ENCODE results near the gene TCERG1.

The TCERG1 gene

DNA sequence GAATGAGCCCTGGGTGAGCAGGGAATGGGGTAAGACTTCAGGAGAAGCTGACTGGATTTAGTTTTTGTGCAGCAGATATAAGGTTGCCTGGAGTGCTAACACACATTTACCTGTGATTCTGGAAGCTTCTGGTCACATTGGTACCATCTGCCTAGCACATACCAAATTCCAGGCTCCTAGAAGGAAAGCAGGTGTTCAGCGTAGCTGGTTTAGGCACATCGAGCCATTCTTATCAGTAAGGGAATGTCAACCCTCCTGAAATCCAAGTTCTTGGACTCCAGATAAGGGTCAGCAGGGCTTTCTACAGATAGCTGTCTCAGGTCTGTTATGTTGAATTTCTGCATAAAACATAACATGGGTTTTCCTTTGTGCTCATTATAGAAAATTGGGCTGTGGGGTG is 10.3 kb downstream of the TCERG1 start:
- DNase-seq (ENCODE audit: low read depth) = no peak

- no peak for DNase-seq (ENCODE audit: low read depth)
These were observed 11.8 kb downstream of the TCERG1 start for GRCh38 chr5:146458894-146459293.

DNA sequence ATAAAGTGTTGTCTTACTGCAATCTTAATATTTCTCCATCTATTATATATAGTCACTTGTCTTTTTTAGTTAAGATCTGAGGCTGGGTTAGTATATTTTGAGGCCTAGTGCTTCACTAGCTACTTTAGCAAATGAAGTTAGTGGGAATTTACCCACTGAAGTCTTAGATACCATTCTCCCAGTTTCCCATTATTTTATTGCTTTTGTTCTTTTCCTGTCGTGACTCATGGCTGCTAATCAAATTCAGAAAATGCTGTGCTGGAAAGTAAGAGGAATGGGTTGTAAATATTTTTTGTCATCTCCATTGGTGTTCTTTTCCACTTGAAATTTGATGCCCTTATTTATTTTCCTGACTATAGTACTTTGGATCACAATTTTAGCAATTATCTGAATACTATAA is 14.2 kb downstream of the TCERG1 start:
- no peak for DNase-seq (ENCODE audit: low read depth)

- no peak for DNase-seq (ENCODE audit: low read depth)
These were observed 16.3 kb downstream of the TCERG1 start for GRCh38 chr5:146463446-146463845.

- no peak for DNase-seq (ENCODE audit: low read depth)
These were observed 19.6 kb downstream of the TCERG1 start for GRCh38 chr5:146466521-146467349.

GRCh38 chr5:146467760-146468159 is 20.6 kb downstream of the TCERG1 start:
- no peak for DNase-seq (ENCODE audit: low read depth)

DNA sequence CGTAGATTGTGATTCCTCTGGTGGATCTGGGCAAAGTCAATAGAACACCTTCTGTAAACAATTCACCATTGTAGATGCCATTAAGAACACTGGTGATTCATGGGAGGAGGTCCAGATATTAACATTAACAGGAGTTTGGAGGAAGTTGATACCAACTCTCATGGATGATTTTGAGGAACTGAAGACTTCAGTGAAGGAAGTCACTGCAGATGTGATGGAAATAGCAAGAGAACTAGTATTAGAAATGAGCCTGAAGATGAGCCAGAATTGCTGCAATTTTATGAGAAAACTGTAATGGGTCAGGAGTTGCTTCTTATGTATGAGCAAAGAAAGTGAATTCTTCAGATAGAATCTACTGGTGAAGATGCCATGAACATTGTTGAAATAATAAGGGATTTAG is 26.9 kb downstream of the TCERG1 start:
- no peak for DNase-seq (ENCODE audit: low read depth)

GRCh38 chr5:146475190-146475780 is 28.2 kb downstream of the TCERG1 start:
- DNase-seq (ENCODE audit: low read depth) = no peak

DNA sequence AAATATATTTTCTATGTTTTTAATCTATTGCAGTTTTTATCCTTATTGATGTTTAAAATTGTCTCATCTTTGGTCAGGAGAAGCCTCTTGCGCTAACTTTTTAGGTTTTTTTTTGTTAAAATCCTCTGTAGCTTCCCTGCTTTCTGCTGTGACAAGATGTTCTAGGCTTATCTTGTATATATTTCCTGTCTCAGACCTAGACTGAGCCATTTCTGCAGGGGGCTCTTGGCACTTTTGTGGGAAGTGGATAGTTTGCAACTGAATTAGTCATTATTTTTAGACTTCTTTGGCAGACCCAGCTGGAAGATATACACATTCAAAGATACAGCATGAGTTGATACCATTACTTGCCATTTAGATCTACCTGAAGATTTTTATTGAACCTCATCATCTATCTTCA is 28.8 kb downstream of the TCERG1 start:
- DNase-seq (ENCODE audit: low read depth) = no peak

GRCh38 chr5:146482775-146483174 is 35.6 kb downstream of the TCERG1 start:
- no peak for DNase-seq (ENCODE audit: low read depth)

DNA sequence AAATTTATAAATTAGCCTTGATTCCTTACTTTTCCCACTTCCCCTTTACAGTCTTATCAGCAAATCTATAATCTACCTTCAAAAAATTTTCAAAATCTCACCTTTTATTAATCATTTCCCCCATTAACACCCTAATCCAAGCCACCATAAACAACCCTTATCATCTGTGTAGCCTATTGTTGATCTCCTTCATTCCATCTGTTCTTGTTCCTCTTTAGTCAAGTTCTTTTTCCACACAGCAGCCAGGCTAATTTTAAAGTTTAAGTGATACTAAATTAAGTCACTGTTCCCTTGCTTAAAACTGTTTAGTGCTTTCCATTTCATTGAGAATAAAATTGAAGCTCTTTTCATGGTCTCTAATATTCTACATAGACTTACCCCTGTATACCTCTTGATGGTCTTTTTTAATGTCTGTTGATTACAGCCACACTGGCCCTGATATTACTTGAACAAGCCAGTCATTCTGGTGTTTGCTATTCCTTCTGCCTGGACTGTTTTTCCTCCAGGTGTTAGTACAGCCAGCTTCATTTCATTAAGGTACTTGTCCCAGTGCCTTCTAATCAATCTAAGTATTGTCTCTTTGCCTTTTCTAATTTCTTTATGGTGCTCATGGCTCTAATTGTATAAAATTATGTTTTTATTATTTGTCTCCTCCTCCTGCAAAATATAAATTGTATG is 37.7 kb downstream of the TCERG1 start:
- DNase-seq (ENCODE audit: low read depth) = no peak

- DNase-seq (ENCODE audit: low read depth) = no peak
These were observed 43.1 kb downstream of the TCERG1 start for GRCh38 chr5:146490089-146490843.

DNA sequence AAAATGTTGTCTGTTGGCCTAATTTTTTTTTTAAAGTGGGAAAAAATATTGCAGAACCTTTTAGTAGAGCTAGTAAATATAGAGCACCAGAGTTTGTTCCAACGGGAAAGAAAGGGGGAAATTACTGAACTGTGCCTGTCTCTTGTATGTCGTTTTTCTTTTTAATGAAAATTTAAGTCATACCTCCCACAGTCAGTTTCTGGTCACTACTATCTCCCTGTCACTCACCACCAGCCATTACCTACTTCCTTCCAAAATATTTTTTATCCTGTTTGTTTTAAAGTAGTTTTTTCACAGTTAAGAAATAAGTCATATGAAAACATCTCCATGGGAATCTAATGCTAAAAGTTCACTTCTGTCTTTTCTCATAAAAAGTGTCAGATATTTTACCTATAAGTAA is 47.5 kb downstream of the TCERG1 start:
- DNase-seq (ENCODE audit: low read depth) = no peak

GRCh38 chr5:146499680-146500079 is 52.5 kb downstream of the TCERG1 start:
- DNase-seq (ENCODE audit: low read depth) = no peak

DNA sequence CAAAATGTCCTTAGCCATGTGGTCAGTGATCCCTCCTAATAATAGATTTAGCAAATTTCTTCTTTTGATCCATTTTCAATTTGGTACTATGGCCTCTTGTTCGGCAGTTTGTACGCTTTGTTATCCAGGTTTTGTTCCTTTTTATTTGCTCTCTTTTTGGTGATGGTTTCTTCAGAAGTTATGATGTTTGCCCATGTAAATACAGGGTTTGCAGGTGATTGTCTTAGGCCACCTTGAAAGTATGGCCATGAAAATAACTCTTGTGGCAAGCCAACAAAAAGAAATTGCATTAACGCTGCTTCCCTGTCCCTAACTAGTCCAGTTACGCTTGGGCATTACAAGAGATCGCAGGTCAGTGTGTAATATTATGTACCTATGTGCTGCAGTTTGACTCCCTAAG is 60.3 kb downstream of the TCERG1 start:
- no peak for DNase-seq (ENCODE audit: low read depth)

DNA sequence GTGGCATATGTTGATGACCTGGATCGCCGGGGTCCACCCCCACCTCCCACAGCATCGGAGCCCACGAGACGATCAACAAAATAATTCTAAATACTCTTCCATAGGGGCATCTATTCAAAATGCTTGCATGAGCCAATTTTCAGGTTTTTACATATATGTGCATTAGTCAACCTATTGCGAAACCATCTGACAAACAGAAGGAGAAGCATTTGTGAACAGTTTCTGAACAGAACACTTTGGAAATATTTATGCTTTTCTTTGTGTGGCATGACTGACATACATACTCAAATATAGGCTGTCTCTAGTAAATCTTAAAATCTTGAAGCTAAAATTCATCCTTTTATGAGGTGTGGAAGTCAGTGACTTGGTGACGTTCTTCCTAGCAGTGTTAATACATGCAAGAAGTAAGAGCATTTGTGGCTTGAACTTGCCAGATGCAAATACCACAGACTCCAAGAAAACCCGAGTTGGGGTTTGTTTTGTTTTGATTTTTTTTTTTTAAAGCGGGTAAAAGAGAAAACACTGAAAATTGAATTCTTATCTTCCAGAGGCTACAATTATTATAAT is 63.5 kb downstream of the TCERG1 start:
- DNase-seq (ENCODE audit: low read depth) = no peak

DNA sequence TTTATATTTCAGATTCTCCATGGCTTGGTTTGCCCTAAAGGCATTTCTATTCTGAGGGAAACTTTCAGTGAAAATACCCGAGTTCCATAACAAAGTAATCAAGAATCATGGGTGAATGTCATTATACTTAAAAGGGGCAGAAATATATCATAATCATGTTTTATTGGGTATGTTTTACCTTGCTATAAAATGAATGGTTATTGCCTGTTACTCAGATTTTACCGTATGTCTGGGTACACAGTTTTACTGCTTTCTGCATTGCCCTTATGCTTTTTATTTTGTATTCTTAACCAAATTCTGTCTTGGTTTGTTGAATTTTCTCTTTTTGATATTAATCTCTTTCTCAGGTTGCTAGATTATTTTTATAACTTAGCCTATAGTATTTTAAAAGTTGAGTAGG is 66.3 kb downstream of the TCERG1 start:
- no peak for DNase-seq (ENCODE audit: low read depth)

GRCh38 chr5:146514575-146514974 is 67.4 kb downstream of the TCERG1 start:
- no peak for DNase-seq (ENCODE audit: low read depth)

GRCh38 chr5:146515473-146516150 is 68.5 kb downstream of the TCERG1 start:
- no peak for DNase-seq (ENCODE audit: low read depth)

- DNase-seq (ENCODE audit: low read depth) = no peak
These were observed 69.0 kb downstream of the TCERG1 start, which contains the start of gene GPR151 for GRCh38 chr5:146516151-146516475. Gene GPR151, minus strand, starts transcription at chr5:146516190. Its CDS starts 77 bp downstream, at chr5:146516113.

GRCh38 chr5:146519554-146519953 is 72.4 kb downstream of the TCERG1 start:
- no peak for DNase-seq (ENCODE audit: low read depth)

DNA sequence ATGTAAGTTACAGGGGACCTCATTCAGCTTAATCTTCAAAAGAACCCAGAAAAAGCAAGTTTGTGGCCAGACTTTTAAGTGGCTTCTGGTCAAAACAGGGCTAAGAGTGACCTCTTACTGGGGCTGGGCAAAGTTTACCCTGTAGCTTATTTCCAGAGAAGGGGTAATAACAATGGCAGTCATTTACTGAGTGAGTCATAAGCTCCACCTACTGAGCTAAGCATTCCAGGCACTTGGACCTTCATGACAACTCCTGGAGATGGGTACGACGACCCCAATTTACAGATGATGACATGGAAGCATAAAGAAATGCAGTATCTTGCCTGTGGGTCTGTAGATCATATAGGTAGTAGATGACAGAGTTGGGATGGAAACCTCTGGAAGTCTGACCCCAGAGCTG is 73.6 kb downstream of the TCERG1 start:
- DNase-seq (ENCODE audit: low read depth) = no peak
